OCI-LY3 (cell line): Measurements from ENCODE around the gene GRIK1.

Experiments used
- H2AFZ ChIP-seq: fragments of 200-600, 300-600 bp; shearing (Covaris generic); 2 replicates; pipeline ENCODE4 v1.6.0; 2014; ENCODE audit warnings: antibody characterized with exemption, low read depth, low read length
- H3K27ac ChIP-seq: fragments of 200-600, 300-600 bp; sonication (generic); 2 replicates; pipeline ENCODE4 v1.5.1; 2014; ENCODE audit warnings: mild to moderate bottlenecking, low read length, moderate library complexity, mixed read lengths
- H3K27me3 ChIP-seq: fragments of 200-600, 300-600 bp; sonication (generic); 2 replicates; pipeline ENCODE4 v1.6.1; 2014; ENCODE audit warnings: low read depth, low read length, mixed read lengths
- H3K36me3 ChIP-seq: fragments of 200-600, 300-600 bp; sonication (generic); replicated peaks from 2 replicates; pipeline ENCODE3; 2014; ENCODE audit warnings: low read depth, low read length, mixed read lengths
- H3K4me1 ChIP-seq: fragments of 300-600, 200-600 bp; sonication (generic); 2 replicates; pipeline ENCODE4 v1.6.1; 2014; ENCODE audit warnings: low read length, mixed read lengths
- H3K4me2 ChIP-seq: fragments of 200-600, 300-600 bp; sonication (generic); 2 replicates; pipeline ENCODE4 v1.6.1; 2014; ENCODE audit warnings: low read length, mixed read lengths
- H3K4me3 ChIP-seq: fragments of 300-600, 200-600 bp; sonication (generic); 2 replicates; pipeline ENCODE4 v1.5.1; 2014; ENCODE audit warnings: antibody characterized with exemption, mild to moderate bottlenecking, low read length, moderate library complexity
- H3K79me2 ChIP-seq: fragments of 300-600, 200-600 bp; shearing (Covaris generic); 2 replicates; pipeline ENCODE4 v1.6.1; 2014; ENCODE audit warnings: mild to moderate bottlenecking, low read length, mixed read lengths
- H3K9ac ChIP-seq: fragments of 300-600, 200-600 bp; shearing (Covaris generic); 2 replicates; pipeline ENCODE4 v1.6.0; 2014; ENCODE audit warnings: mild to moderate bottlenecking, low read length, moderate library complexity
- H3K9me3 ChIP-seq: fragments of 200-600, 300-600 bp; shearing (Covaris generic); 2 replicates; pipeline ENCODE4 v1.6.1; 2014; ENCODE audit warnings: low read length, mixed read lengths; ENCODE audit not compliant: insufficient read depth
- H4K20me1 ChIP-seq: fragments of 200-600, 300-600 bp; sonication (generic); 2 replicates; pipeline ENCODE4 v1.6.1; 2016; ENCODE audit warnings: low read length, mixed read lengths; ENCODE audit not compliant: insufficient read depth
- EZH2phosphoT487 ChIP-seq: fragments of 200-600 bp; shearing (Covaris generic); IDR thresholded peaks from 2 replicates; pipeline ENCODE4 v1.6.1; 2018; ENCODE audit warnings: antibody characterized with exemption, mixed run types, low read depth
- TF ChIP-seq, protein P1 (sequence below): fragments of 200-600, 300-600 bp; sonication (generic); IDR thresholded peaks from 2 replicates; pipeline ENCODE4 v1.5.1; 2014; ENCODE audit warnings: antibody characterized with exemption, low read length, low read depth

The GRIK1 gene

DNA sequence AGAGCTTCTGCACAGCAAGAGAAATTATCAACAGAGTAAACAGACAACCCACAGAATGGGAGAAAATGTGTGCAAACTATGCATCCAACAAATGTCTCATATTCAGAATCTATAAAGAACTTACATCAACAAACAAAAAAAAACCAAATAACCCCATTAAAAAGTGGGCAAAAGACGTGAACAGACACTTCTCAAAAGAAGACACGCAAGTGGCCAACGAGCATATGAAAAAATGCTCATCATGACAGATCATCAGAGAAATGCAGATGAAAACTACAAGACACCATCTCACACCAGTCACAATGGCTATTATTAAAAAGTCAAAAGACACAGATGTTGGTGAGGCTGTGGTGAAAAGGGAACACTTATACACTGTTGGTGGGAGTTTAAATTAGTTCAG is 257.0 kb downstream of the GRIK1 start:
- Histone ChIP-seq H3K4me3 (no peak overlapping the region), H3K9me3 (no peaks in the 10 kb centered on the region), H4K20me1 (no peaks in the 10 kb centered on the region), H3K36me3 (no peaks in the 10 kb centered on the region), H2AFZ (no peak overlapping the region), H3K27me3 (no peaks in the 10 kb centered on the region), H3K9ac (no peak overlapping the region), H3K79me2 (no peaks in the 10 kb centered on the region), H3K4me2 (no peak overlapping the region), H3K27ac (no peak overlapping the region), H3K4me1 (peaks cover 17% of the 10 kb centered on the region)
- TF ChIP-seq EZH2phosphoT487: no peak
- TF ChIP-seq, protein P1, sequence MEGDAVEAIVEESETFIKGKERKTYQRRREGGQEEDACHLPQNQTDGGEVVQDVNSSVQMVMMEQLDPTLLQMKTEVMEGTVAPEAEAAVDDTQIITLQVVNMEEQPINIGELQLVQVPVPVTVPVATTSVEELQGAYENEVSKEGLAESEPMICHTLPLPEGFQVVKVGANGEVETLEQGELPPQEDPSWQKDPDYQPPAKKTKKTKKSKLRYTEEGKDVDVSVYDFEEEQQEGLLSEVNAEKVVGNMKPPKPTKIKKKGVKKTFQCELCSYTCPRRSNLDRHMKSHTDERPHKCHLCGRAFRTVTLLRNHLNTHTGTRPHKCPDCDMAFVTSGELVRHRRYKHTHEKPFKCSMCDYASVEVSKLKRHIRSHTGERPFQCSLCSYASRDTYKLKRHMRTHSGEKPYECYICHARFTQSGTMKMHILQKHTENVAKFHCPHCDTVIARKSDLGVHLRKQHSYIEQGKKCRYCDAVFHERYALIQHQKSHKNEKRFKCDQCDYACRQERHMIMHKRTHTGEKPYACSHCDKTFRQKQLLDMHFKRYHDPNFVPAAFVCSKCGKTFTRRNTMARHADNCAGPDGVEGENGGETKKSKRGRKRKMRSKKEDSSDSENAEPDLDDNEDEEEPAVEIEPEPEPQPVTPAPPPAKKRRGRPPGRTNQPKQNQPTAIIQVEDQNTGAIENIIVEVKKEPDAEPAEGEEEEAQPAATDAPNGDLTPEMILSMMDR: no peak

GRCh38 chr21:29680273-29680672 is 259.5 kb downstream of the GRIK1 start:
- Histone ChIP-seq H3K4me2 (no peak overlapping the region), H3K9ac (no peak overlapping the region), H3K27ac (no peak overlapping the region), H3K27me3 (no peaks in the 10 kb centered on the region), H3K36me3 (no peaks in the 10 kb centered on the region), H3K4me3 (no peak overlapping the region), H3K4me1 (peaks cover 10% of the 10 kb centered on the region), H3K79me2 (no peaks in the 10 kb centered on the region), H4K20me1 (no peaks in the 10 kb centered on the region), H3K9me3 (no peaks in the 10 kb centered on the region), H2AFZ (no peak overlapping the region)
- TF ChIP-seq, protein P1: no peak
- no peak for TF ChIP-seq EZH2phosphoT487

- H3K9ac ChIP-seq: no peak overlapping the region
- peaks cover 22% of the 10 kb centered on the region for H3K4me1 ChIP-seq
- H4K20me1 ChIP-seq: no peaks in the 10 kb centered on the region
- H3K27me3 ChIP-seq: no peaks in the 10 kb centered on the region
- H3K4me2 ChIP-seq: no peak overlapping the region
- no peaks in the 10 kb centered on the region for H3K36me3 ChIP-seq
- H3K9me3 ChIP-seq: no peaks in the 10 kb centered on the region
- H3K4me3 ChIP-seq: no peak overlapping the region
- no peak overlapping the region for H2AFZ ChIP-seq
- H3K27ac ChIP-seq: no peak overlapping the region
- no peaks in the 10 kb centered on the region for H3K79me2 ChIP-seq
- no peak for TF ChIP-seq EZH2phosphoT487
- TF ChIP-seq, protein P1: no peak
These were observed 261.2 kb downstream of the GRIK1 start for GRCh38 chr21:29678626-29679025.

GRCh38 chr21:29677326-29677725 is 262.5 kb downstream of the GRIK1 start:
- no peak overlapping the region for H3K27ac ChIP-seq
- TF ChIP-seq EZH2phosphoT487: no peak
- TF ChIP-seq, protein P1: no peak
- no peaks in the 10 kb centered on the region for H4K20me1 ChIP-seq
- no peaks in the 10 kb centered on the region for H3K79me2 ChIP-seq
- H3K4me1 ChIP-seq: peaks cover 22% of the 10 kb centered on the region
- H3K4me3 ChIP-seq: no peak overlapping the region
- H2AFZ ChIP-seq: no peak overlapping the region
- no peak overlapping the region for H3K4me2 ChIP-seq
- no peaks in the 10 kb centered on the region for H3K36me3 ChIP-seq
- H3K27me3 ChIP-seq: no peaks in the 10 kb centered on the region
- no peak overlapping the region for H3K9ac ChIP-seq
- H3K9me3 ChIP-seq: no peaks in the 10 kb centered on the region
